HepG2 (cell line): ENCODE measurements around the gene TMEM235. TPM values are rescaled to one million over a fixed set of nuclear protein-coding genes. Genes with fewer than 3 reads are reported as not detected.

ENCODE experiments used
- FOXP1 ChIP-seq, 2 experiments: fragments of 450-650 bp in 1 of 2; IDR thresholded peaks; 2 replicates each; pipeline ENCODE4 v1.6.1; 2017 to 2018; ENCODE audit warnings: antibody characterized with exemption in 1 of 2
- GLI4 ChIP-seq: sonication (generic); formaldehyde crosslinking; IDR thresholded peaks from 2 replicates; pipeline ENCODE4 v1.5.1; 2020; ENCODE audit warnings: missing genetic modification reagents, mild to moderate bottlenecking, moderate library complexity, borderline replicate concordance
- HOXA5 ChIP-seq: sonication (generic); formaldehyde crosslinking; IDR thresholded peaks from 2 replicates; pipeline ENCODE4 v1.4.0; 2020; ENCODE audit warnings: missing genetic modification reagents
- IKZF1 ChIP-seq: fragments of 450-650 bp; IDR thresholded peaks from 2 replicates; pipeline ENCODE4 v1.7.1; 2016
- KDM2A ChIP-seq: sonication (generic); formaldehyde crosslinking; IDR thresholded peaks from 2 replicates; pipeline ENCODE4 v1.4.0; 2020; ENCODE audit warnings: low read depth, missing genetic modification reagents, borderline replicate concordance
- KLF9 ChIP-seq: IDR thresholded peaks from 2 replicates; pipeline ENCODE4 v1.6.1; 2016; ENCODE audit warnings: low read depth
- KMT2A ChIP-seq: sonication (generic); formaldehyde crosslinking; IDR thresholded peaks from 2 replicates; pipeline ENCODE4 v1.4.0; 2020; ENCODE audit warnings: missing genetic modification reagents
- NFAT5 ChIP-seq: sonication (generic); formaldehyde crosslinking; IDR thresholded peaks from 2 replicates; pipeline ENCODE4 v1.4.0; 2020; ENCODE audit warnings: missing genetic modification reagents
- ONECUT2 ChIP-seq: sonication (generic); formaldehyde crosslinking; IDR thresholded peaks from 2 replicates; pipeline ENCODE4 v1.4.0; 2020; ENCODE audit warnings: missing genetic modification reagents
- PAX8 ChIP-seq: sonication (generic); formaldehyde crosslinking; IDR thresholded peaks from 2 replicates; pipeline ENCODE4 v1.8.0; 2022; ENCODE audit warnings: mild to moderate bottlenecking, missing genetic modification reagents, borderline replicate concordance
- SNAPC5 ChIP-seq: sonication (generic); formaldehyde crosslinking; IDR thresholded peaks from 2 replicates; pipeline ENCODE4 v1.8.1; 2023; ENCODE audit warnings: mild to moderate bottlenecking, missing genetic modification reagents, borderline replicate concordance
- TFE3 ChIP-seq: IDR thresholded peaks from 2 replicates; pipeline ENCODE4 v1.6.1; 2016
- TGIF2 ChIP-seq: IDR thresholded peaks from 2 replicates; pipeline ENCODE4 v1.6.1; 2016; ENCODE audit warnings: control low read depth, missing compliant biosample characterization
- THAP11 ChIP-seq: IDR thresholded peaks from 2 replicates; pipeline ENCODE4 v1.6.1; 2016; ENCODE audit warnings: missing biosample characterization, missing genetic modification reagents
- ZBTB7B ChIP-seq: sonication (generic); formaldehyde crosslinking; IDR thresholded peaks from 2 replicates; pipeline ENCODE4 v1.4.0; 2020; ENCODE audit warnings: missing genetic modification reagents
- ZNF24 ChIP-seq: fragments of 450-650 bp; IDR thresholded peaks from 2 replicates; pipeline ENCODE4 v1.6.1; 2017; ENCODE audit warnings: antibody characterized with exemption, mild to moderate bottlenecking
- ZNF547 ChIP-seq: sonication (generic); formaldehyde crosslinking; IDR thresholded peaks from 2 replicates; pipeline ENCODE4 v1.5.1; 2020; ENCODE audit warnings: mild to moderate bottlenecking, missing genetic modification reagents
- ZNF598 ChIP-seq: sonication (generic); formaldehyde crosslinking; IDR thresholded peaks from 2 replicates; pipeline ENCODE4 v1.5.1; 2020; ENCODE audit warnings: mild to moderate bottlenecking, missing genetic modification reagents, borderline replicate concordance
- ZNF607 ChIP-seq: sonication (generic); formaldehyde crosslinking; IDR thresholded peaks from 2 replicates; pipeline ENCODE4 v1.5.1; 2020; ENCODE audit warnings: missing genetic modification reagents, mild to moderate bottlenecking, borderline replicate concordance
- ZNF710 ChIP-seq: sonication (generic); formaldehyde crosslinking; IDR thresholded peaks from 2 replicates; pipeline ENCODE4 v1.5.0; 2020; ENCODE audit warnings: mild to moderate bottlenecking, missing genetic modification reagents, borderline replicate concordance
- ZSCAN12 ChIP-seq: sonication (generic); formaldehyde crosslinking; IDR thresholded peaks from 2 replicates; pipeline ENCODE4 v1.9.0; 2021; ENCODE audit warnings: mild to moderate bottlenecking, missing genetic modification reagents
- polyA plus RNA-seq, 8 experiments: library from polyadenylated mRNA; depleted of rRNA in 3 of 8; stranded (reverse) in 7 of 8; unstranded in 1 of 8; fragments of >200 nt; fragmentation: Illumina TruSeq in 4 of 8; extraction: Trizol in 4 of 8; gene quantifications; 2 replicates each; pipeline versions ENCODE4 v1.2.1 to v1.2.3, GENCODE V29; 2011 to 2016; ENCODE audit warnings: low read depth in 4 of 8, missing spikeins in 1 of 8, mixed read lengths in 1 of 8; ENCODE audit not compliant: insufficient read depth in 1 of 8
- total RNA-seq, 5 experiments: library from RNA; depleted of rRNA; stranded (reverse); fragments of >200 nt; fragmentation: Illumina TruSeq; extraction: Trizol; gene quantifications; 2 replicates each; pipeline ENCODE4 v1.2.3, GENCODE V29; 2016; ENCODE audit warnings: low read depth in 1 of 5

The TMEM235 gene
- total and polyA plus RNA-seq, 2 of the 13 experiments (the other 11 are each of a cell fraction or from before 2014, with no cell fraction given) = not detected

- TF ChIP-seq TFE3 (peak; percentile 81), NFAT5 (0 out of 2 replicates have a peak, but pooled peaks have one; percentile 48), KMT2A (CRISPR knock-in tag) (peak; percentile 53; the same call in 1 of the 2 replicates), GLI4 (CRISPR knock-in tag) (0 out of 2 replicates have a peak, but pooled peaks have one; percentile 50), ZSCAN12 (CRISPR knock-in tag) (peak; percentile 76; the same call in 1 of the 2 replicates), THAP11 (CRISPR knock-in tag) (peak; percentile 86), ZNF607 (peak; percentile 96), PAX8 (peak; percentile 12; the same call in 1 of the 2 replicates), ONECUT2 (CRISPR knock-in tag) (peak; percentile 36; the same call in 1 of the 2 replicates), TGIF2 (peak; percentile 89; the same call in 1 of the 2 replicates), ZNF710 (peak; percentile 74), FOXP1 (IDR thresholded peaks at IDR 0.05) (no peak), FOXP1 (CRISPR knock-in tag; IDR thresholded peaks at IDR 0.05) (0 out of 2 replicates have a peak, but pooled peaks have one; percentile 23), SNAPC5 (CRISPR knock-in tag) (peak; percentile 98), ZNF24 (peak; percentile 9; the same call in 1 of the 2 replicates), ZNF598 (0 out of 2 replicates have a peak, but pooled peaks have one; percentile 28), IKZF1 (no peak), KLF9 (CRISPR knock-in tag) (peak; percentile 80; the same call in 1 of the 2 replicates), KDM2A (CRISPR knock-in tag) (peak; percentile 91), HOXA5 (CRISPR knock-in tag) (peak; percentile 40; the same call in 1 of the 2 replicates), ZBTB7B (CRISPR knock-in tag) (no peak), ZNF547 (CRISPR knock-in tag) (peak; percentile 85)
These were observed 44.5 kb upstream of the TMEM235 start, which contains the start of the genes AFMID and TK1 (continued) for GRCh38 chr17:78186692-78187595.
